GM10847 (cell line): Measurements from ENCODE around the gene IL11.

ENCODE experiments used
- POLR2A ChIP-seq: IDR thresholded peaks from 2 replicates; pipeline ENCODE4 v1.6.1; 2011; ENCODE audit not compliant: insufficient read length; ENCODE audit errors: extremely low read depth

IL11 gene

DNA sequence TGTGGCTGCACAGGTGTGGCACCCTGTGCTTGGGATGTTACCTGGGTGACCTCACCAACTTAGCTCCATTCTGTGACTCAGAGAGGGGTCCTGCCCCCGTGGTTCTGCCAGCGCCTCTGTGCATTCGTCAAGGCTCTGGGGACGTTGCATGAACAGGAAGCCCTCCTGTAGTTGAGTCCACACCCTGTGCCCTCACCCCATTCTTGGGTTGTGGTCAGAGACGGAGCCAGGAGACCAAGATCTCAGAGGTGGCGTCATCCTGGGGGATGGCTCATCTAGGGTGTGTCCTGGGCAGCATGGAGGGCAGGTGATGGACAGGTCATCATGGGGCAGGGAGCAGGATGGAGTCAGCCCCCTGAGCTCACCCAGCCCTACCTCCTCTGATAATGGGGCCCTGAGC is 18.2 kb downstream of the IL11 start:
- no peak for TF ChIP-seq POLR2A

GRCh38 chr19:55350620-55351315 is 19.5 kb downstream of the IL11 start:
- no peak for TF ChIP-seq POLR2A

GRCh38 chr19:55348317-55349034 is 21.8 kb downstream of the IL11 start:
- TF ChIP-seq POLR2A = no peak

DNA sequence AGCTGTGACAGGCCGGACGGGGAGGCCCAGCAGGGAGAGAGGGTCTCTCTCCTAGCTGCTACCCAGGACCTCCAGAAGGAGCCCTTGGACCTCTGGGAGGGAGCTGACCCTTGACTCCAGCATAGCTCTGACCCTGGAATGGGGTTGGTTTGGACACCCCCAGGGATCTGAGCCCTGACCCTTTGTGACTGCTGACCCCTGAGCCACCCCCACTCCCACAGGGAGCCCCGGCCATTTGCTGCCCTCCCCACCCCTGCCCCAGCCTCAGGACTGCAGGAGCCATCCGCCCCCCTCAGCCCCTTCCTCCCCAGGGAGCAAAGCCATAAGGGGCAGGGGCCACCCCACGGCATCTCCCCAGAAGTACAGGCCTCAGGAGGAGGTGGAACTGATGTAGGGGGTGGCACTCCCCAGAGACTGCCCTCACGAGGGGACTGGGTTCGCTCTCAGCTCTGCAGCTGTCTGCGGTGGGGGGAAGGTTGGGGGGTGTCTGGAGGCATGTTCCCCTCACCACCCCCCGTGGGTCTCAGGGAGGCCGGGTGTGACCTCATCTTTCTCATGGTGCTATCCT is 22.7 kb downstream of the IL11 start:
- TF ChIP-seq POLR2A = no peak

DNA sequence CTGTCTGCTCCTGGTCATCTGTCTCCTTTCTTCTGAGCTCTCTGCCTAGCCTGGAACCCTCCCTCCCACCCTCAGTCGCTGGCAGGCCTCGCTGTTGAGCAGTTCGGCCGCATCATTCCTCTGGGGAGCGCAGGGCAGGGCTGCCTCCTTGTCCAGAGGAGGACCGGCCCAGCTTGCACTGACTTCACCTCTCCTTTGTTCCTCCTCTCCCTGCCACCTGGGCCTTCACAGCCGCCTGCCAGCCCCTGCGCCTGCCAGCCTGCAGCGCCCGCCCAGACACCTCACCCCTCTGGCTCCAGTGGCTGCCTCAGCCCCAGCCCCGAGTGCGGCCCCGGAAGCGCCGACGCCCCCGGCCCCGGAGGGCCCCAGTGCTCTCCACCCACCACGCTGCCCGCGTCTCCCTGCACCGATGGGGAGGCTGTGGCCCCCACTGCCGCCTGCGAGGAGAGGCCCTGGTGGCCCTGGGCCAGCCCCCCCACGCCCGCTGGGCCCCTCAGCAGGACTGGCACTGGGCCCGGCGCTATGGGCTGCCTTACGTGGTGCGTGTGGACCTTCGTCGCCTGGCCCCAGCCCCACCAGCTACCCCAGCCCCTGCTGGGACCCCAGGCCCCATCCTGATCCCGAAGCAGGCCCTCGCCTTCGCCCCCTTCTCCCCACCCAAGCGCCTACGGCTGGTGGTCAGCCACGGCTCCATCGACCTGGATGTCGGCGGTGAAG is 23.4 kb downstream of the IL11 start:
- no peak for TF ChIP-seq POLR2A

DNA sequence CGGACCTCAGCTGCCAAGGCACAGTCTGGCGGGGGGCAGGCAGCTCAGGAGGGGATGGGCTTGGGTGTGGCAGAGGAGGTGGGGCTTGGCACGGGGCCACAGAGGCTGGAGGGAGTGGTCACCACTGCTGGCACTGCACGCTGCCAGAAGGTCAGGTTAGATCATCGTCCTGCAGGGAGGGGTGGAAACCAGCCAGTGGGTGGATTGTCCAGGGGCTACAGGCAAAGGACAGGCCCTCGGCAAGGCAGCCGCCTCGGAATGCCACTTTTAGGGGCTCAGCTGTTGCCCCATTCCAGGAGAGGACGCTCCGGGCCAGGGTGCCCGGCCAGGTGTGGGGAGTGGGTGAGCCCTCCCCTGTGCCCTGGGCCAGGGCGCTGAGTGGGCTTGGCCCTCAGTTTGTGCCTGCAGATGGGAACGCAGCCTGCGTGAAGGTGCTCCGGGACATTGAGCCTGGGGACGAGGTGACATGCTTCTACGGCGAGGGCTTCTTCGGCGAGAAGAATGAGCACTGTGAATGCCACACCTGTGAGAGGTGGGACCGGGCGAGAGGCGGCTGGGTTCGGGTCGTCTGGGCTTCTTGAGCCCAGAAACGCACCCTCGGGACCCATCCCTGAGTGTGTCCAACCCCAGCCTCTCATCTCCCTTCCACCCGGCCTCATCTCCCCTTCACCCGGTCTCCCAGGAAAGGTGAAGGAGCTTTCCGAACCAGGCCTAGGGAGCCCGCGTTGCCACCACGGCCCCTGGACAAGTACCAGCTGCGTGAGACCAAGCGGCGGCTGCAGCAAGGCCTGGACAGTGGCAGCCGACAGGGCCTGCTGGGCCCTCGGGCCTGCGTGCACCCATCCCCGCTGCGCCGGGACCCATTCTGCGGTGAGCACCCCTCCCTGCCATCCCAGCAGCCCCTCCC is 24.2 kb downstream of the IL11 start:
- TF ChIP-seq POLR2A = no peak

DNA sequence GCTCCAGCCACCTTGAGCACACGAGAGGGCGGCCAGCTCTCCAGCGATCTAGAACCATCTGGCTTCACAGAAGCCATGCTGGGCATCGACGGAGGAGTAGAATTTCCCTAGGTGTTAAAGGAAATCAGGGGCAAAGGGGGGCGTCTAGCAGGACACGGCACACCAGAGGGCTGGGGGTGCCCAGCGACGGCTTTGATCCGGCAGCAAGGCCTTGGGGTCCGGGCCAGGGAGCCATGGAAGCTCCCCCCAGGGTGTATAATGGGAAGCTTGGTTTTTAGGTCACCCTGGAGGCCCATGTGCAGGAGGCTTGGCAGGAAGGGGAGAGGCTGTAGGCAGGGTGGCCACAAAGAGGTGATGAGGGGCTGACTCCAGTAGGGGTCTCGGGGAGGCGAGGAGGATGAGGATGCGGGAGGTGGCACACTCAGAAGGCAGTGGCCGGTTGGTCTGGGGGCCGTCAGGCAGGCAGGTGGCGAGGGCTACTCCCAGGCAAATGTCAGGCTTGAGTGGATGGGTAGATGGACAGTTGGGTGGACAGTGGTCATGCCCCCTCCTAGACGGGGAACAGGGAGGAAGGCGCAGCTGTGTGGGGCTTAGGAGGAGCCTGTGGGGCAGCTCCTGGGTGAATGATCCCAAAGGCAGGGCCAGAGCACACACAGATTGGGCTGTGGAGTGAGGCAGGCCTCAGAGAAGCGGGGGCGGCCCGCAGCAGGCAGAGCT is 25.0 kb downstream of the IL11 start:
- no peak for TF ChIP-seq POLR2A

DNA sequence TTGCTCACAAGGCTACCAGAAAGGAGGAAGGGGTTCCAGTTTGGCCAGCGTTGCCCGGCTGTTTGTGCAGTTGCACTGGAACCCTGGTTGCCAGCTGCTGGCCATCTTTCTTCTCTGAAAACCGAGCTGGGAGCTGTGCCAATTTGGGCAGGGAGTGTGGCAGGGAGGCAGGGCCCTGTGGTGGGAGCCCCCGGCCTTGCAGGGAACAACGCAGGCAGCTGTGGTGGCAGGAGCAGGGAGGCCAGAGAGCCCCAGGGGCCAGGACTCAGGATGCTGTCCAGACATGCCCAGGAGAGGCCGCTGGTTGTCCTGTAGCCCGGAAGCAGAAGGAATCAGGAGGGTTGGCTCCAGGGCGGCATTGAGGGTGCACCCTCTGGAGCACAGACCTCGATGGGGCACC is 25.8 kb downstream of the IL11 start:
- no peak for TF ChIP-seq POLR2A

GRCh38 chr19:55341595-55342531 is 28.4 kb downstream of the IL11 start:
- TF ChIP-seq POLR2A = no peak

GRCh38 chr19:55341171-55341588 is 29.1 kb downstream of the IL11 start:
- no peak for TF ChIP-seq POLR2A

GRCh38 chr19:55340784-55341147 is 29.5 kb downstream of the IL11 start:
- TF ChIP-seq POLR2A = no peak

DNA sequence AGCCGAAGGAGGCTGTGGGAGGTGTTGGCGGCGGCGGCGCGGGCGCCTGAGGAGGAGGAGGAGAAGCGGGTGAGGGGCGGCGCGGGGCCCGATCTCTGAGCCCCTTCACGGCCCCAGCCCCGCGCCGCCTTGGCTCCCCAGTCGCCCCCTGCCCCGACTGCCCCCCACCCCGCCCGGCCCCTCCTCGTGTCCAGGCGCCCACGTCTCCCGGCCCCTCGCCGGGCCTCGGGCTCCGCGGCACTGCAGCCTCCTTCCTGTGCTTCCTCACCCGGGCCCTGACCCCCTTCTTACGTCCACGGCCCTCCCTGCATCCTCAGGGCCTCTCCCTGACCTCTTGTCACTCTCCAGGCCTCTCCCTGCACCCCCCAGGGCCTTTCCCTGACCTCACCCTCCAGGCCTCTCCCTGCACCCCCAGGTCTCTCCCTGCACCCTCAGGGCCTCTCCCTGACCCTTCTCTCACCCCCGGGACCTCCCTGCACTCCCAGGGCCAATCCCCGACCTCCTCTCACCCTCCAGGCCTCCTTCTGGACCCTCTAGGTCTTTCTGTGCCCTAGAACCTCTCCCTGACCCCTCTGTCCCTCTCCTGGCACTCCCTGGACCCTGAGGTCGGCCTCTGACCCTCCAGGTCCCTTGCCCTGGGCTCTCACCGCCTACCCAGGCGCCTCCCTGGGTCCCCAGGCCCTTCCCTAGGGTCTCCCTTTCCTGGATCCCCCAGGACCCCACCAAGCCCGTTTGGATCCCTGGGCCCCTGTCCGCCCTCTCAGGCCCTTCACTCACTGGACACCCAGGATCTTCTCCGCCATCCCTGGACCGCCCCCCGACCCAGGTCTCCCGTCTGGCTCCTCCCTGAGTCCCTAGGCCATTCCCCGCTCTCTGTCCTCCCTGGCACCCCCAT is 30.1 kb downstream of the IL11 start:
- TF ChIP-seq POLR2A = peak; percentile 59
